HT1080 (cell line): ENCODE data around the gene NMT2. TPM values are rescaled to one million over a fixed set of nuclear protein-coding genes. Genes with fewer than 3 reads are reported as not detected.

Experiments
- DNase-seq: peaks from one replicate; pipeline ENCODE4 v3.0.0-alpha.2; 2015; ENCODE audit warnings: low read depth
- total RNA-seq: library from RNA; depleted of rRNA; stranded (reverse); fragments of >200 nt; shearing (Covaris generic); gene quantifications from 2 replicates; pipeline ENCODE4 v1.2.3, GENCODE V29; 2014

Gene NMT2
- total RNA-seq, 1 experiment from 2014 or later, result 38.1 TPM

DNA sequence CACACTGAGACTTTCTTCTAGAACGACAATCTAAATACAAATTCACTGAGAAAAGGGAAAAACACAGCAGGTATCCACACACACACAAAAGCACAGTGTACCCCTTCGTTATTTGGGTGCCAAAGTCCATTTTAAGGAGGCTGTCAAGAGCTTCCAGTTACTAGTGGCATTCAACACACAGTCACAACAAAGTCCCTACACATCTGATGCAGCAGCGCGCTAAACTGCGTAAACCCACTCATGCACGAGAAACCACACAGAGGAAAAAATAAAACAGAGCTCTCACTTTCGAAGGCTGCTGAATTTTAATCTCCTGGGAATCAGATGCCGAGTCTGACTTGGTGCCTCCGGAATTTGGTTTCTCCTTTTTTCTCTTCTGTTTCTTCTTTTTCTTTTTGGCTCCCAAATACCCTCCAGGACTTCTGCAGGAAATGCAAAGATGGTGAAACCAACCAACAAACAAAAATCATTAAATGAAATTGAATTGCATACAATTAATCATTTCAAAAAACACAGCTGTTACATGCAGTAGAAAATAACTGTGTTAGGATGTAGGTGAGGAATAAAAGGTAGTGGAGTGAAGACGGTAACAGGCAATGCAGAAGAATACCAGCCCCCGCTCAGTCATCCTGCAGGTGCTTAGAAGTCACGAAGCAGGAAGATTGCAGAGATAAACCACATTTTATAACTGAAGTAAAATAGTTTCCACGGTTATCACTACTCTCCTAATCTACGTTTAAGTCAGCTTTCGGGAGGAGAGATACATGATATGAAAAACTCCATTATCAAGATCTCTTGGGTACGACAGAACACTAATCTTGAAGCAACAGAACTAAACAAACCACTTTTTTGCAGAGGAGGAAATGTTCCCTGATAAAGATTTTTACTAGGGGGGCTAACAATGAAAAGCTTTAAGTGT, 27.1 kb downstream of the NMT2 start:
- DNase-seq, result no peak

DNA sequence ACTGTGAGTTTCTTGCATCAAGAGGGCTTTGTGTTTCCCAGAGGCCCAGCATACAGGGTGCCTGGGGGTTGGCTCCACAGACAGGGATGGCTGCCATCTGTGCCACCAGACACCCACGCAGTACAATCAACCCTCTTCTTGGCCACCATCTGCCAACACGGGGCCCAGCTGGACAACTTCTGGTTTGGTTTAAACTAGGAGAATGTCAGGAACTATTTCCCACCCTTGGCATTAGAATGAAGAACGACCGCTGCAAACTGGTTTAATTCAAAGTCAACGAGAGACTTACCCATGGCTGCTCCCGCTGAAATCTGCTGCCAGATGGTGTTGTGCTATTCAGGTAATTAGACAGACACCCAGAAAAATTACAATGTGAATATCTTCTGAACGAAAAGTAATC, 27.8 kb downstream of the NMT2 start:
- no peak for DNase-seq

GRCh38 chr10:15137636-15138035, 30.9 kb downstream of the NMT2 start:
- DNase-seq, result no peak

- DNase-seq, result no peak
Measured at GRCh38 chr10:15137036-15137359, 31.5 kb downstream of the NMT2 start.

DNA sequence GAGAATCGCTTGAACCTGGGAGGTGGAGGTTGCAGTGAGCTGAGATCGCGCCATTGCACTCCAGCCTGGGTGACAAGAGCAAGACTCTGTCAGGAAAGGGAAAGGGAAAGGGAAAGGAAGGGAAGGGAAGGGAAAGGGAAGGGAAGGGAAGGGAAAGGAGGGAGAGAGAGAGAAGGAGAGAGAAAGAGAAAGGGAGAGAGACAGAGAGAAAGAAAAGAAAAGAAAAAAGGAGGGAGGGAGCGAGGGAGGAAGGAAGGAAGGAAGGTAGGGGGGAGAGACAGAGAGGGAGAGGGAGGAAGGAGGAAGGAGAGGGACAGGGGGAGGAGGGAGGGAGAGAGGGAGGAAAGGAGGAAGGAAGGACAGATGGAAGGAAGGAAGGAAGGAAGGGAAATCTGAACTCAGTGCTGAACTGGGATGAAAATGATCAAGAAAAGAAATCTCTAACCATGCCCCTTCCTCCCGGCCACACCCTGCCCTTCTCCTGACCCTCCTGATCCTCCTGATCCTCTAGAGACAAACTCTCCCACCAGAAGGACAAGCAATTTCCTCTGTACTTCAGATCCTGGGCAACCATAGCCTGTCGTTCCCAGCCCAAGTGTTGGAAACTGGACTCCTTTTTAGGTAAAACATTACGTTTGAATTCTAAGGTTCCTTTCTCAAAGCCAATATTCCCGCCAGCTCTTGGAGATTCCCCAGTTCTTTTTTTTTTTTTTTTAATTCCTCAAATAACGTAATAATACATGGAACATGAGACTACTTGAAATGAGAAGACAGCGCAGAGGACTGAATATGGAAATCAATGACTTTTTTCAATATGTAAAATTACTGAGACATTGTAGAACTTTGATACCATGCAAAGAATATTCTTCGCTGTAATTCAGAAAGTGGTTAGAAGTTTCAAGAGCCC, 32.1 kb downstream of the NMT2 start:
- no peak for DNase-seq

DNA sequence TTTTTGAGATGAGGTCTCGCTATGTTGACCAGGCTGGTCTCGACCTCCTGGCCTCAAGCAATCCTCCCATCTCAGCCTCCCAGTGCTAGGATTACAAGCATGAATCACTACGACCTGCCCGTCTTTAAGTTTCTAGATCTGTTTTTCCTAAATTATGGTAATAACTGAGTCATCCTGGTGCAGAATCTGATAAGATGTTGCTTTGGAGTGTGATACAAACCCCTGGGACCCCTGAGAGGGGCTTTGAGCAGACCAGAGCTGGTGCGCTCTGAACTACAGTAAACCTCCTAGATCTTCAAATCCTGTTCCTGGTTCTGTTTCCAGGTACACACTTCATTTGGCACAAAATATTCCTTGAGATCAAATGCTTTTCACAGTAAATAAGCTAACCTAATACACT, 37.2 kb downstream of the NMT2 start:
- DNase-seq, result no peak

- no peak for DNase-seq
Measured at GRCh38 chr10:15124908-15125307, 43.6 kb downstream of the NMT2 start.

DNA sequence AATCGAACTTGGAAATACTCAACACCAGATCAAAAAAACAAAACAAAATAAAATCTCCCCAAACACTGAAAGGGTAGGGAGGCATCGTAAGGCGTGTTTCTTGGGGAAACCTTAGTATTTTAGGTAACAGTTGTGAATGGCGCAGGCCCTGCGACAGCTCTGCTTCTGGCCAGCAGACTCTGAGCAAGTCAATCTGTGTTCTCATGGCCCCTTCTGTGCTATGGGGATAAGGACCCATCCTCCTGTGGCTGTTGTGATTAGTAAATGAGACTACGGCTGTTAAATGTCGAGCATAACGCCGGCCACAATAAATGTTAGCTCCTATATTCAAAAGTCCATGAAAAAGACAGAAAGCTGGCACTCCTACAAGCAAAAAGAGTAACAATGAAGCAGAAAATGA, 44.3 kb downstream of the NMT2 start:
- no peak for DNase-seq

- DNase-seq, result no peak
Measured at GRCh38 chr10:15123749-15124184, 44.7 kb downstream of the NMT2 start.

- no peak for DNase-seq
Measured at GRCh38 chr10:15122477-15123030, 45.9 kb downstream of the NMT2 start.

- DNase-seq, result no peak
Measured at GRCh38 chr10:15121707-15122106, 46.8 kb downstream of the NMT2 start.

- DNase-seq, result no peak
Measured at GRCh38 chr10:15120523-15120922, 48.0 kb downstream of the NMT2 start.

DNA sequence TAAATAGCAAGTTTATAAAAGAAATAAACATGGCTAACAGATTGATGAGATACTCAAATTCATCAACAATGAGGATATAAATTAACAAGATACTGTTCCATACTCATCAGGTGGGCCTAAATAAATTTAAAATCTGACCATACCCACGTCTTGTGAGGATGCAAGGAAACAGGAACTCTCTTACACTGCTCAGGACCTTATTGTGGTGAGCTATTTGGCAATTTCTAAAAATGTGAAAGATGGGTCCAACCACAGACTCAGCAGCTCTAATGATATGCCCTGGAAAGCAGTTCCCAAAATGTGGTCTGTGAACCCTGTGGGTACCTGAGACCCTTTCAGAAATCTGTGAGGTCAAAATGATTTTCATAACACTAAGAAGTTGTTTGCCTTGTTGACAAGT, 49.9 kb downstream of the NMT2 start:
- no peak for DNase-seq

- no peak for DNase-seq
Measured at GRCh38 chr10:15116225-15116624, 52.3 kb downstream of the NMT2 start.

GRCh38 chr10:15113766-15114165, 54.7 kb downstream of the NMT2 start:
- no peak for DNase-seq

DNA sequence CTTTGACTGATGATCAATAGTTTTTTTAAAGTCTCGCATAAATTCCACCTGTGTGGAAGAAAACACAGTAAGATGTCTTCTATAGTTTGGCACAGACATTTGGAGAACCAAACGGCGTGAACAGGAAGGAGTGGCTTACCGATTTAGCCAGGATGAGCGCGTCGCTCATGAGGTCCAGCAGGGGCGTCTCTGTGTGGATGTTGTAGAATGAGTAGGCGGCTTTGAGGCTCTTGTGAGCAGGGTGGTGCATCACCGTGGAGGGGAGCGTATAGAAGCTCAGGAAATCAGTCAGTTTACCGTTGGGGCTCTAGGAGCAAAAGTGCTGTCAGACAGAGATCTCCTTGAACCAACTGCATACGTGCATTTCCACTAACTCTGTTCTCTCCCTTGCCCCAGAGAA, 55.8 kb downstream of the NMT2 start:
- DNase-seq, result no peak

- peak; percentile 62 for DNase-seq
Measured at GRCh38 chr10:15106352-15107013, 62.0 kb downstream of the NMT2 start.

GRCh38 chr10:15103513-15103912, 65.0 kb downstream of the NMT2 start:
- DNase-seq, result no peak

GRCh38 chr10:15099886-15100285, 68.6 kb downstream of the NMT2 start:
- no peak for DNase-seq

GRCh38 chr10:15097011-15097812, 71.3 kb downstream of the NMT2 start, which contains the start of gene RPP38:
Gene RPP38 (plus strand): TSS chr10:15097355. CDS start chr10:15103315, 5,960 bp downstream.
- peak; percentile 94 for DNase-seq

GRCh38 chr10:15096661-15097010, 71.9 kb downstream of the NMT2 start:
- no peak for DNase-seq
